LNCaP clone FGC (cell line): ENCODE data around the gene NFE2L1.

Source experiments
- DNase-seq: peaks from one replicate; pipeline ENCODE4 v3.0.0-alpha.2; 2011; ENCODE audit warnings: low read depth
- H3K4me3 ChIP-seq: 2 replicates; pipeline ENCODE4 v1.5.1; 2011; ENCODE audit warnings: mild to moderate bottlenecking, low read depth, low read length, control low read depth
- CTCF ChIP-seq: IDR thresholded peaks from 2 replicates; pipeline ENCODE4 v1.5.1; 2012; ENCODE audit warnings: mild to moderate bottlenecking; ENCODE audit not compliant: control insufficient read depth, insufficient read depth; ENCODE audit errors: extremely low read depth

The NFE2L1 gene

GRCh38 chr17:48058393-48059124, 10.4 kb downstream of the NFE2L1 start:
- TF ChIP-seq CTCF = no peak
- DNase-seq = no peak
- H3K4me3 ChIP-seq = no peak overlapping the region

- H3K4me3 ChIP-seq = no peak overlapping the region
- no peak for DNase-seq
- TF ChIP-seq CTCF = no peak
Observed at GRCh38 chr17:48059125-48059668, 11.0 kb downstream of the NFE2L1 start.

- TF ChIP-seq CTCF = no peak
- no peak for DNase-seq
- H3K4me3 ChIP-seq = no peak overlapping the region
Observed at GRCh38 chr17:48060249-48060648, 12.1 kb downstream of the NFE2L1 start.

- no peak for TF ChIP-seq CTCF
- H3K4me3 ChIP-seq = no peak overlapping the region
- no peak for DNase-seq
Observed at GRCh38 chr17:48062273-48062672, 14.1 kb downstream of the NFE2L1 start.

GRCh38 chr17:48064638-48065037, 16.5 kb downstream of the NFE2L1 start:
- no peak for DNase-seq
- TF ChIP-seq CTCF = no peak
- no peak overlapping the region for H3K4me3 ChIP-seq

GRCh38 chr17:48066192-48066591, 18.0 kb downstream of the NFE2L1 start:
- no peak for DNase-seq
- H3K4me3 ChIP-seq = no peak overlapping the region
- no peak for TF ChIP-seq CTCF

GRCh38 chr17:48066656-48067055, 18.5 kb downstream of the NFE2L1 start:
- TF ChIP-seq CTCF = no peak
- no peak for DNase-seq
- no peak overlapping the region for H3K4me3 ChIP-seq
